Suppressor macrophage (primary cell): ENCODE data around the gene BBS4.
"Not testable (repeated sequence)": the region's sequence is repeated elsewhere in the genome, so short reads cannot be mapped to it uniquely, and the experiment has no call there.

Experiments used
- DNase-seq, 4 experiments: peaks; one replicate each; pipeline ENCODE4 v3.0.0-alpha.2; 2020 to 2022
- total RNA-seq, 17 experiments: gene quantifications; one replicate each; lab custom pipeline; 2026; ENCODE audit warnings: mixed read lengths in 6 of 17, inconsistent platforms in 3 of 17; lab: John Stamatoyannopoulos, UW

BBS4 gene
- total RNA-seq = 5.8 to 21.7 (median 13.2) reads per million in 17 experiments

- DNase-seq = peak; percentile 92 to 95 (median 95)
Observed at GRCh38 chr15:72685925-72686794, at the start of gene BBS4, which contains the start of gene HIGD2B. TSS of gene BBS4 (plus strand) at chr15:72686207. CDS start at chr15:72686228, 21 bp downstream. TSS of gene HIGD2B (minus strand) at chr15:72686182. CDS start at chr15:72676374, 9,808 bp downstream.

- DNase-seq = peak in 2 of 4 experiments; percentile 93 to 94
Observed at GRCh38 chr15:72636519-72637282, 49.3 kb upstream of the BBS4 start.

GRCh38 chr15:72639759-72640483 is 46.1 kb upstream of the BBS4 start:
- not testable (repeated sequence) for DNase-seq

- not testable (repeated sequence) for DNase-seq
Observed at GRCh38 chr15:72642271-72642670, 43.7 kb upstream of the BBS4 start.

- not testable (repeated sequence) for DNase-seq
Observed at GRCh38 chr15:72648631-72649253, 37.3 kb upstream of the BBS4 start.

GRCh38 chr15:72654397-72654796 is 31.6 kb upstream of the BBS4 start, which contains the start of gene GOLGA6B:
TSS of gene GOLGA6B (plus strand) at chr15:72654697. CDS start at chr15:72654738, 41 bp downstream.
- not testable (repeated sequence) for DNase-seq

- DNase-seq = not testable (repeated sequence)
Observed at GRCh38 chr15:72656014-72656413, 30.0 kb upstream of the BBS4 start.

GRCh38 chr15:72661081-72661480 is 24.9 kb upstream of the BBS4 start:
- DNase-seq = not testable (repeated sequence)

- not testable (repeated sequence) for DNase-seq
Observed at GRCh38 chr15:72663931-72664330, 22.1 kb upstream of the BBS4 start.

- not testable (repeated sequence) for DNase-seq
Observed at GRCh38 chr15:72665706-72666105, 20.3 kb upstream of the BBS4 start.

GRCh38 chr15:72669803-72670202 is 16.2 kb upstream of the BBS4 start:
- DNase-seq = not testable (repeated sequence)

GRCh38 chr15:72670656-72671352 is 15.2 kb upstream of the BBS4 start:
- DNase-seq = peak; percentile 77 to 91 (median 80)

GRCh38 chr15:72671525-72671924 is 14.5 kb upstream of the BBS4 start:
- DNase-seq = no peak

GRCh38 chr15:72676838-72677237 is 9.2 kb upstream of the BBS4 start:
- no peak for DNase-seq

GRCh38 chr15:72680931-72681330 is 5.1 kb upstream of the BBS4 start:
- peak in 3 of 4 experiments; percentile 23 to 26 (median 24) for DNase-seq

- no peak for DNase-seq
Observed at GRCh38 chr15:72682772-72683171, 3.2 kb upstream of the BBS4 start.

GRCh38 chr15:72685301-72685924 is 594 bp upstream of the BBS4 start:
- peak; percentile 8 to 20 (median 12) for DNase-seq

- no peak for DNase-seq
Observed at GRCh38 chr15:72688697-72689096, 2.7 kb downstream of the BBS4 start.

GRCh38 chr15:72690938-72691337 is 4.9 kb downstream of the BBS4 start:
- DNase-seq = no peak

GRCh38 chr15:72698938-72699337 is 12.9 kb downstream of the BBS4 start:
- DNase-seq = no peak

GRCh38 chr15:72700076-72700475 is 14.1 kb downstream of the BBS4 start:
- no peak for DNase-seq
